Measurements from ENCODE around the gene SLC13A2.
"Not testable (repeated sequence)": the region's sequence is repeated elsewhere in the genome, so short reads cannot be mapped to it uniquely, and the experiment has no call there.

SLC13A2 gene

GRCh38 chr17:28449859-28450258 is 23.6 kb upstream of the SLC13A2 start:
- TF ChIP-seq CTCF (IDR thresholded peaks at IDR 0.05), result no peak
- no peaks in the 10 kb centered on the region for H3K27me3 ChIP-seq (ENCODE audit: control insufficient read depth, insufficient read depth, low read length)
- no peaks in the 10 kb centered on the region for H3K4me1 ChIP-seq
- H3K27ac ChIP-seq, result no peak overlapping the region
- no peak overlapping the region for H3K9ac ChIP-seq
- H3K4me3 ChIP-seq (ENCODE audit: low read depth, low read length), result no peak overlapping the region
- no peaks in the 10 kb centered on the region for H3K36me3 ChIP-seq (ENCODE audit: control insufficient read depth, insufficient read depth, low read length)
- H3K9me3 ChIP-seq (ENCODE audit: control insufficient read depth, low read length), result no peaks in the 10 kb centered on the region
- no peaks in the 10 kb centered on the region for H3K79me2 ChIP-seq
- H2AFZ ChIP-seq, result no peak overlapping the region
- no peak overlapping the region for H3K4me2 ChIP-seq (ENCODE audit: low read length)

GRCh38 chr17:28457890-28458289 is 15.6 kb upstream of the SLC13A2 start:
- Histone ChIP-seq H3K4me3 (ENCODE audit: low read depth, low read length) (no peak overlapping the region), H3K79me2 (no peaks in the 10 kb centered on the region), H3K4me2 (ENCODE audit: low read length) (no peak overlapping the region), H2AFZ (no peak overlapping the region), H3K27ac (no peak overlapping the region), H3K4me1 (no peaks in the 10 kb centered on the region), H3K9ac (no peak overlapping the region), H3K27me3 (ENCODE audit: control insufficient read depth, insufficient read depth, low read length) (no peaks in the 10 kb centered on the region), H3K9me3 (ENCODE audit: control insufficient read depth, low read length) (no peaks in the 10 kb centered on the region), H3K36me3 (ENCODE audit: control insufficient read depth, insufficient read depth, low read length) (no peaks in the 10 kb centered on the region)
- TF ChIP-seq CTCF (IDR thresholded peaks at IDR 0.05), result no peak

GRCh38 chr17:28458881-28459280 is 14.6 kb upstream of the SLC13A2 start:
- not testable (repeated sequence) for H3K4me1 ChIP-seq; H3K79me2 ChIP-seq; H3K4me3 ChIP-seq (ENCODE audit: low read depth, low read length); H3K4me2 ChIP-seq (ENCODE audit: low read length); H3K36me3 ChIP-seq (ENCODE audit: control insufficient read depth, insufficient read depth, low read length); H3K9me3 ChIP-seq (ENCODE audit: control insufficient read depth, low read length); H3K27ac ChIP-seq; H3K27me3 ChIP-seq (ENCODE audit: control insufficient read depth, insufficient read depth, low read length); H3K9ac ChIP-seq; H2AFZ ChIP-seq

DNA sequence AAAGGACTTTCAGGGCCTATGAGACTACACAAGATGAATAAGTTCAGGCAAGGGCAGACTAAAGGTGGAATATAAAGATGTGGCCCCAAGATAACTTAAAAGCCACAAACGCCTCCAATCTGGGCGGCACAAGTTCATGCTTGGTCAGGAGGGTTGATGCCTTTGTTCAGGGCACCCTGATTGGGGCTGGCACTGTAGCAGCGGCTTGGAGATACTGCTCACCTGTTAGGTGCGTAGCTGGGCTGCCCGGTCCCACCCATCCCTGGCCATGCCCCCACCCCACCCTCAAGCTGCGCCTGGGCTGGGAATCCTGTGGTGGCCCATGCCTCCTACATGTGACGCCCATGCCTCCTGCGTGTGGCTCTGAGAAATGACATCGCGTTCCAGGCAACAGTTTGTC is 12.5 kb upstream of the SLC13A2 start:
- no peaks in the 10 kb centered on the region for H3K9me3 ChIP-seq (ENCODE audit: control insufficient read depth, low read length)

DNA sequence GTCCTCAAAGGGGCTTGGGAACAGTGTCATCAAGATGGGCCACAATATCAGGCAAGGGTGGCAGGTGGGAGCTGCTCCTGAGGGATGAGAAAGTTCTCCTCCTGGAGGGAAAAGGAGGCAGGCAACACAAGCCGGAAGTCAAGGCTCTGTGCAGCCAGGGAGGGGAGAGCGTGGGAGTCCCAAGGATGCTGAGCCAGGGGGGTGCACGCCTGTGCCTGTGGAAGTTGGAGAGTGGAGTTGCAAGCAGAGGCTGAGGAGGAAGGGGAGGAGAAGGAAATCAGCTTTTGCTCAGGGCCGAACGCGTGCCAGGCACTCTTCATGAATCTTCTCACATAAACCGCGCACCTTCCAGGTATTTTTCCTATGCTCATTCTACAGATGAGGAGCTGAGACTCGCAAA is 7.4 kb upstream of the SLC13A2 start:
- H3K9ac ChIP-seq, result no peak overlapping the region
- no peaks in the 10 kb centered on the region for H3K36me3 ChIP-seq (ENCODE audit: control insufficient read depth, insufficient read depth, low read length)
- H3K79me2 ChIP-seq, result no peaks in the 10 kb centered on the region
- H2AFZ ChIP-seq, result no peak overlapping the region
- no peaks in the 10 kb centered on the region for H3K27me3 ChIP-seq (ENCODE audit: control insufficient read depth, insufficient read depth, low read length)
- no peaks in the 10 kb centered on the region for H3K4me1 ChIP-seq
- no peaks in the 10 kb centered on the region for H3K9me3 ChIP-seq (ENCODE audit: control insufficient read depth, low read length)
- H3K4me3 ChIP-seq (ENCODE audit: low read depth, low read length), result no peak overlapping the region
- TF ChIP-seq CTCF (IDR thresholded peaks at IDR 0.05), result no peak
- H3K27ac ChIP-seq, result no peak overlapping the region
- H3K4me2 ChIP-seq (ENCODE audit: low read length), result no peak overlapping the region

More for the DNA sequence above, 12.5 kb upstream of the SLC13A2 start:
- Histone ChIP-seq H3K4me1 (no peaks in the 10 kb centered on the region), H3K4me2 (ENCODE audit: low read length) (no peak overlapping the region), H3K27me3 (ENCODE audit: control insufficient read depth, insufficient read depth, low read length) (no peaks in the 10 kb centered on the region), H3K27ac (no peak overlapping the region), H2AFZ (no peak overlapping the region), H3K36me3 (ENCODE audit: control insufficient read depth, insufficient read depth, low read length) (no peaks in the 10 kb centered on the region), H3K9ac (no peak overlapping the region), H3K79me2 (no peaks in the 10 kb centered on the region), H3K4me3 (ENCODE audit: low read depth, low read length) (no peak overlapping the region)
- no peak for TF ChIP-seq CTCF (IDR thresholded peaks at IDR 0.05)

Data from parathyroid adenoma (tissue), 2 donors.